Skeletal muscle cell (primary cell): ENCODE data around the gene TXLNG.
A peak's percentile ranks its signal among the peaks of the same experiment; 100 is the strongest.
"Not testable (repeated sequence)": the region's sequence is repeated elsewhere in the genome, so short reads cannot be mapped to it uniquely, and the experiment has no call there.

Source experiments
- DNase-seq: peaks from one replicate; pipeline ENCODE4 v3.0.0-alpha.2; 2010; ENCODE audit warnings: low read depth
- H3K4me3 ChIP-seq: 2 replicates; pipeline ENCODE4 v1.5.1; 2011; ENCODE audit warnings: low read depth, mild to moderate bottlenecking, control low read depth, low read length, moderate library complexity

TXLNG gene

DNA sequence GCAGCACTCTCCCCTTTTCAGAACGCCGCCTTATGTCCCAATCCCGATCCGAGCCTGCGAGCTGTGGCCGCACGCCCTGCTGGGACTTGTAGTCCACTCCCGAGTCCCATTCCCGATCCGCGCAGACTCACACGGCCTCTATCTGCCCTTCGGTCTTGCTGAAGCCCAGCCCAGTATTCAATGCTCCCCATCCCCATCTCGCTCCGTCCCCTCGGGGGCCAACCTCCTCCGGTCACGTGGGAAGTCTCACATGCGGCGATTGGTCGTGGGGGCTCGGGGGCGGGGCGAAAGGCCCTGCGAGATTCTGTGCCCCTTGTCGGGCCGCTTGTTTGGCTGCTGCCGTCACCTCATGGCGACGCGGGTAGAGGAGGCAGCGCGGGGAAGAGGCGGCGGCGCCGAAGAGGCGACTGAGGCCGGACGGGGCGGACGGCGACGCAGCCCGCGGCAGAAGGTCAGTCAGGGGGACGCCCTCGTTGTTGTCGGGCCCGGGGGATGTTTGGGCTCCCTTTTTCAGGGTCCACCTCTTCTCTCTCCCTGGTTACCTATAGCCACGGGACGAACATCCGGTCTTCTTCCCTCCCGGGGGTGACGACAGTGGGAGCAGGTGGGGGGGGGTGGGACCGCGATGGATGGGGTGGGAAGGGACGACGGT, at the start of gene TXLNG:
TSS of gene TXLNG (plus strand) at position 328 of the 652 bp plus-strand sequence. CDS start at position 350, 22 bp downstream.
- peak; percentile 95 for DNase-seq
- H3K4me3 ChIP-seq, result peak within 1 kb of the TSS; percentile 65

DNA sequence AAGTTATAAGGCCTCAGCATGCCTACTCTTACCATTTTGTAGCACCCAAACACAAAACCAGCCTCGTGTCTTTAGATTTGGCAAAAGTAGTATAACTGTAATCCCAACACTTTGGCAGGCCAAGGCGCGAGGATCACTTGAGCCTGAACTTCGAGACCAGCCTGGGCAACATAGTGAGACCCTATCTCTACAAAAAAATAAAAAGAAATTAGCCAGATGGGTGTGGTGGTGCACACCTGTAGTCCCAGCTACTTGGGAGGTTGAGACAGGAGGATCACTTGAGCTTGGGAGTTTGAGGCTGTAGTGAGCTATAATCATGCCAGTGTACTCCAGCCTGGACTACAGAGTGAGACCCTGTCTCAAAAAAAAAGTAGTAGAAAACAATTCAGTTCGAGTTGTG, 49.2 kb upstream of the TXLNG start:
- H3K4me3 ChIP-seq, result no peak overlapping the region
- DNase-seq, result no peak

DNA sequence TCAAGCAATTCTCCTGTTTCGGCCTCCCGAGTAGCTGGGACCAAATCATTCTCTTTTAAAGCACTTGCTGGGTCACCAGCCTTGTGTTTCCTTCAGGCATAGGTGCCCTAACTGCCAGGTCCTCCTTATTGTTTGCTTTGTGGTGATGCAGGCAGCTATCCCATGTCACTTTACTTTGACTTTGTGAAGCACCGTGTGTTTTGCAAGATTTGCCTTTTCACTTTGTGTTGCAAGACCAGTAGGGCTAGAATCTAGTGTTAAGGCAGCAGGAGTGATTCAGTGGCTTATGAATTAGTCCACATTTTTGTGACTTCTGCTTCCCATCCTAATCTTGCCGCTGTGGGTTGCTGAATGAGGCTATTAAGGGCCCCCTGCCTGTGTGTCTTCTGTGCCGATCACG, 46.7 kb upstream of the TXLNG start:
- no peak overlapping the region for H3K4me3 ChIP-seq
- DNase-seq, result no peak

GRCh38 chrX:16743604-16744325, 42.5 kb upstream of the TXLNG start:
- DNase-seq, result peak; percentile 34
- no peak overlapping the region for H3K4me3 ChIP-seq

- DNase-seq, result no peak
- no peak overlapping the region for H3K4me3 ChIP-seq
Measured at GRCh38 chrX:16745102-16745501, 41.2 kb upstream of the TXLNG start.

DNA sequence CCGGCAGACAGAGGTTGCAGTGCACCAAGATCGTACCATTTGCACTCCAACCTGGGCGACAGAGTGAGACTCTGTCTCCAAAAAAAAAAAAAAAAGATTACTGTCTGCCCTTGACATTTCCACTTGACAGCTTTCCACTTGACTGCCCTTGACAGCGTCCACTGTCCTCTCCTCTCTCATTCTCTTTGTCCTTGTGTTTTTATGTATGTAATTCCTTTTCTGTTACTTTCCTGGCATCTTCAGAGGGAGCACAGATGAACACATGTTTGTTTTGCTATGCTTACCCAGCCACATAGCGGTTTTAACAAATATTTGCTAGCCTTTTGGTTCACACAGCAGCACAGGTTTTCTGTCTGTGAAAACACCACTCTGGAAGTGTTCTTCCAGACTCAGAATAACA, 40.6 kb upstream of the TXLNG start:
- H3K4me3 ChIP-seq, result no peak overlapping the region
- no peak for DNase-seq

DNA sequence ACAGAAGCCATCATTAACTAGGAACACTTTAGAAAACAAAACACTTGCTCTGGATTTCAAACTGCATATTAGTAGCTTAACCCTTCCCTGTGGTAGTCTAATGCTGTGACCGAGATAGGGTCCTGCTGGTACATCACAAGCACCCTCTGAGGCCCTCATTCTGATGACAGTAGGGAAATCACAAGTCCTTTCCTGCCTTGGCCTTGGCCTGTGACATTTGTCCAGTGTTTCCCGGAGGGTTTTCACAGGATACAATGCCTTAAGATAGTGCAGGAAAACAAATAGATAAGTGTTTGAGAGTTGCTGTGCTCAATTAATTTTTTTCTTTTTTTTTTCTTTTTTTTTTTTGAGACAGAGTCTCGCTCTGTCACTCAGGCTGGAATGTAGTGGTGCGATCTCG, 37.8 kb upstream of the TXLNG start:
- DNase-seq, result no peak
- no peak overlapping the region for H3K4me3 ChIP-seq

GRCh38 chrX:16750136-16750535, 36.1 kb upstream of the TXLNG start:
- DNase-seq, result no peak

DNA sequence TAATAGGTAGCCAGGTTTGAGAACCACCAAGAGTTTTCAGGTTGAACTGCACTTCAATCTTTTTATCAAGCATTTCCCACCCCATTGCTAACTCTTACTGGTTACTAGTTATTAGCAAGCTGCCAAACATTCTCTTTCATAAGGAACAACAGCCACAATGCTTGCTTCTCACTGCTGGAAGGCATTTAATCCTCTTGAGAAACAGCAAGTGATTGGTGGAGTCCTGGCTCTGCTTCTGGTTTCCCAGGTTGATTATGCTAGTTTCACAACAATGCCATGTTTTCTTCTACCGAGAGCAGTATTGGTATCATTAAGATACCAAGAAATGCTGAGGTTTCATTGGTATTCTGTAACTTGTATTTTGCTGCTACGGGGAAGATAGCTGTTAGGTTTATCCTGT, 32.2 kb upstream of the TXLNG start:
- no peak overlapping the region for H3K4me3 ChIP-seq
- DNase-seq, result no peak

More at GRCh38 chrX:16750136-16750535, 36.1 kb upstream of the TXLNG start:
- H3K4me3 ChIP-seq, result no peak overlapping the region

GRCh38 chrX:16756724-16757123, 29.5 kb upstream of the TXLNG start:
- no peak for DNase-seq
- no peak overlapping the region for H3K4me3 ChIP-seq

DNA sequence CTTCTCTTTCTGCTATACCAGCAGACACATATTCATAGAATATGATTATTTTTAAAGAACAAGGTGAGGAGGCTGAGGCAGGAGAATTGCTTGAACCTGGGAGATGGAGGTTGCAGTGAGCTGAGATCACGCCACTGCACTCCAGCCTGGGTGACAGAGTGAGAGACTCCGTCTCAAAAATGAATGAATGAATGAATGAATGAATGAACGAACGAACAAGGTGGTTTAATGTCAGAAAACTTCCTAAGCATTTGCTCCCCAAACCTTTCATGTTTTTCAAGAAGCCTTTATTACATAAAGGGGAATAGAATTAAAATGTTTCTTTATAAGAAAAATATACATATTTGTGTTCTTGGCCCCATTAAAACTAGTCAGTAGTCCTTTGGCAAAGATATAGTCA, 24.8 kb upstream of the TXLNG start:
- H3K4me3 ChIP-seq, DNase-seq: not testable (repeated sequence)

DNA sequence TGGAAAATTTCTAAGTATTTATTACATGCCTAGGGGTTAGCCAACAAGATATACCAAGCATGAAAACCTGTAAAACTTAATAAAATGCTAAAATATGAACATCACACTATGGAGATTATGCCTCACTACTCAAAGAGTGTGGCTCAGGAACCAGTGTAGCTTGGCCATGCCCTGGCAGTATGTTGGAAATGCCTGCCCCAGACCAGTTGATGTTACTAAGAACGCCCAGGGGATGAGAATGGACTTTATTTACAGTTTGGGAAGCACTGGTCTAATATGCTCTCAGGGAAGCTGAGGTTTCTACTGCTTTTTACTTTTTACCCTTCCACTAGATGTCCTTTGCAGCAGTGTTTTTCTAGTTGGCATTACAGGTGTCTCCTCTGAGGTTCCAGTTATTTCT, 23.7 kb upstream of the TXLNG start:
- no peak for DNase-seq
- no peak overlapping the region for H3K4me3 ChIP-seq

GRCh38 chrX:16765594-16765993, 20.7 kb upstream of the TXLNG start:
- no peak overlapping the region for H3K4me3 ChIP-seq
- no peak for DNase-seq

GRCh38 chrX:16770970-16771482, 15.2 kb upstream of the TXLNG start:
- no peak for DNase-seq
- no peak overlapping the region for H3K4me3 ChIP-seq

DNA sequence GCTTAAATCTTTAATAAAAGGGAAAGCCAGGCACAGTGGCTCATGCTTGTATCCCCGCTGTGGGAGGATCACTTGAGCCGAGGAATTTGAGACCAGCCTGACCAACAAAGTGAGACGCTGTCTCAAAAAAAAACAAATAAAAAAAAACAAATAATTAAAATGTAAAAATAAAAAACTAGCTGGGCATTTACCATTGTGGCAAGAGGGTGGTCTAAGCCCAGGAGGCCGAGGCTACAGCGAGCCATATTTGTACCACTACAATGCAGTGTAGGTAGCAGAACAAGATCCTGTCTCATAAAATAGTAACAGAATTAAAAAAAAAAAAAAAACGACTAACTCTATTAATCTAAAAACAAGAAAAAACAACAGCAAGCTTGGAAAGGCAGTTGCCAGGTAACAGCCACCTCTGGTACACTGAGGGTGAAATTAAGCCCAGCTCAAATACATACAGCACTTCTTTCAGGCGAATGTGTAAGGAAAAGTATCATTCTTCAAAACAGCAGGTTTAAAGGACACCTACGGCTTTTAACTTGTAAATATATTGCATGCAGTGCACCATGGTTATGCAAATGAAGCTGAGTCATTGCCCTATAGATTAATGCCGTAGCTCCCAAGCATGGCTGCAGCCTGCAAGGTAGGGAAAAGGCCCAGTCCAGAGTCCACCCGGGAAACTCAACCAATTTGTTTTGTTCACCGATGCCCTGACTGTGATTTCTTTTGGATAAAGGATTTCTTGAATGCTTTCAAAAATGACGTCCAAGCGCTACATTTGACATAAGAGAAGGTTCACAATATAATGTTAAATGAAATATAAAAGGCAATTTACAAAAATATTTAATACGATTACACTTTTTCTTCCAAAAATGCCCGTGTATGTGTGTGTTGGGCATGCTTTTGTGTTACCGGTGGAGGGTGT, 14.5 kb upstream of the TXLNG start:
- no peak overlapping the region for H3K4me3 ChIP-seq
- DNase-seq, result peak; percentile 76

DNA sequence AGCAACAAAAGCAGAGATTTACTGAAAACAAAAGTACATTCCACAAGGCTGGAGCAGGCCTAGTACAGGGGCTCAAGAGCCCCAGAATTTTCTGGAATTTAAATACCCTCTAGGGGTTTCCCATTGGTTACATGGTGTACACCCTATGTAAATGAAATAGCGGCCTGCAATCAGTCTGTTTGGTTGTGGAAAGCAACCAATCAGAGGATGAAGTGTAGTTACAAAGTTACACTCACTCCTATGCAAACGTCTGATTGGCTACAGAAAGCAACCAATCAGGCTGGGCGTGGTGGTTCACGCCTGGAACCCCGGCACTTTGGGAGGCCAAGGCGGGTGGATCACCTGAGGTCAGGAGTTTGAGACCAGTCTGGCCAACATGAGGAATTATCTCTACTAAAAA, 13.8 kb upstream of the TXLNG start:
- no peak overlapping the region for H3K4me3 ChIP-seq
- no peak for DNase-seq

GRCh38 chrX:16774746-16775145, 11.5 kb upstream of the TXLNG start:
- H3K4me3 ChIP-seq, result no peak overlapping the region
- DNase-seq, result no peak

GRCh38 chrX:16778545-16778944, 7.7 kb upstream of the TXLNG start:
- no peak overlapping the region for H3K4me3 ChIP-seq
- DNase-seq, result no peak

DNA sequence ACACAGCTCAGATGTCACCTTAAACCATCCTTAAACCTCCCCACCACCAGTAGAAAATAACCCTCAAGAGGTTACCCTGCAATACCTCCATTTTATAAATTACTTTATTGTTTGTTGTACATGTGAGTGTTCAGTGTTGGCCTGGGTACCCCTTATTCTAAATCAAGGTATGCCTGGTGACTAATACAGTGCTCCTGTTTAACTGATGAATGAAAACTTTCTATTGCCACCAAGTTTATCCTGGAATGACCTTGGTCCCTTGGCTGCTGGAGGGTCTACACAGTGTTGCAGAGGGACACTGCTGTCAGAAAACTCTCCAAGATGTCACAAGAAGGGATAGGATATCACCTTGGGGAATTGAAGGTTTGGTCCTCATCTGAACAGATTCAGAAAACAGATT, 7.3 kb upstream of the TXLNG start:
- H3K4me3 ChIP-seq, result no peak overlapping the region
- DNase-seq, result no peak

- DNase-seq, result not testable (repeated sequence)
Measured at GRCh38 chrX:16779815-16780214, 6.5 kb upstream of the TXLNG start.

More at GRCh38 chrX:16779815-16780214, 6.5 kb upstream of the TXLNG start:
- H3K4me3 ChIP-seq, result not testable (repeated sequence)
